ENCODE measurements around the gene ACP3.
"Not testable (repeated sequence)": the region's sequence is repeated elsewhere in the genome, so short reads cannot be mapped to it uniquely, and the experiment has no call there.

The ACP3 gene

GRCh38 chr3:132362329-132362728 is 45.1 kb downstream of the ACP3 start:
- DNase-seq (ENCODE audit: low spot score): no peak

GRCh38 chr3:132368515-132368914 is 51.3 kb downstream of the ACP3 start:
- DNase-seq (ENCODE audit: low spot score): no peak

- DNase-seq (ENCODE audit: low spot score): no peak
Observed at GRCh38 chr3:132368962-132369361, 51.8 kb downstream of the ACP3 start.

GRCh38 chr3:132376945-132377354 is 59.7 kb downstream of the ACP3 start:
- DNase-seq (ENCODE audit: low spot score): not testable (repeated sequence)

- DNase-seq (ENCODE audit: low spot score): no peak
Observed at GRCh38 chr3:132378048-132378762, 61.0 kb downstream of the ACP3 start.

- no peak for DNase-seq (ENCODE audit: low spot score)
Observed at GRCh38 chr3:132378846-132379245, 61.6 kb downstream of the ACP3 start.

GRCh38 chr3:132380920-132381319 is 63.7 kb downstream of the ACP3 start:
- no peak for DNase-seq (ENCODE audit: low spot score)

GRCh38 chr3:132381348-132381944 is 64.2 kb downstream of the ACP3 start:
- DNase-seq (ENCODE audit: low spot score): no peak

- no peak for DNase-seq (ENCODE audit: low spot score)
Observed at GRCh38 chr3:132382267-132382666, 65.1 kb downstream of the ACP3 start.

GRCh38 chr3:132382688-132383194 is 65.5 kb downstream of the ACP3 start:
- no peak for DNase-seq (ENCODE audit: low spot score)

- DNase-seq (ENCODE audit: low spot score): no peak
Observed at GRCh38 chr3:132386259-132386658, 69.1 kb downstream of the ACP3 start.

- DNase-seq (ENCODE audit: low spot score): not testable (repeated sequence)
Observed at GRCh38 chr3:132392675-132393074, 75.5 kb downstream of the ACP3 start.

GRCh38 chr3:132394320-132394719 is 77.1 kb downstream of the ACP3 start:
- no peak for DNase-seq (ENCODE audit: low spot score)

GRCh38 chr3:132395126-132395525 is 77.9 kb downstream of the ACP3 start:
- no peak for DNase-seq (ENCODE audit: low spot score)

GRCh38 chr3:132396255-132396654 is 79.0 kb downstream of the ACP3 start:
- DNase-seq (ENCODE audit: low spot score): no peak

- not testable (repeated sequence) for DNase-seq (ENCODE audit: low spot score)
Observed at GRCh38 chr3:132396776-132397175, 79.6 kb downstream of the ACP3 start.

- DNase-seq (ENCODE audit: low spot score): peak; percentile 80
Observed at GRCh38 chr3:132399054-132399929, 82.1 kb downstream of the ACP3 start.

- no peak for DNase-seq (ENCODE audit: low spot score)
Observed at GRCh38 chr3:132401255-132401654, 84.0 kb downstream of the ACP3 start.

GRCh38 chr3:132404276-132404675 is 87.1 kb downstream of the ACP3 start:
- no peak for DNase-seq (ENCODE audit: low spot score)

GRCh38 chr3:132405188-132405587 is 88.0 kb downstream of the ACP3 start:
- DNase-seq (ENCODE audit: low spot score): no peak

- DNase-seq (ENCODE audit: low spot score): no peak
Observed at GRCh38 chr3:132405609-132406299, 88.5 kb downstream of the ACP3 start.

- DNase-seq (ENCODE audit: low spot score): no peak
Observed at GRCh38 chr3:132406587-132406986, 89.4 kb downstream of the ACP3 start.

Data from AG08395 (cell line).